ENCODE results near the gene RB1.

The RB1 gene

GRCh38 chr13:48518083-48518482, 214.5 kb downstream of the RB1 start:
- in situ Hi-C loops (cut with MboI; ENCODE audit: low sequenced_read_pairs) = no loop called here

- in situ Hi-C loops (cut with MboI; ENCODE audit: low sequenced_read_pairs) = no loop called here
Measured at GRCh38 chr13:48526286-48526685, 222.7 kb downstream of the RB1 start.

GRCh38 chr13:48527955-48528354, 224.4 kb downstream of the RB1 start:
- in situ Hi-C loops (cut with MboI; ENCODE audit: low sequenced_read_pairs) = no loop called here

GRCh38 chr13:48528720-48529119, 225.2 kb downstream of the RB1 start:
- in situ Hi-C loops (cut with MboI; ENCODE audit: low sequenced_read_pairs) = no loop called here

GRCh38 chr13:48530833-48531232, 227.3 kb downstream of the RB1 start:
- in situ Hi-C loops (cut with MboI; ENCODE audit: low sequenced_read_pairs) = no loop called here

Measured in hTERT RPE-1 (cell line).